ENCODE data around the gene F5. TPM values are rescaled to one million over a fixed set of nuclear protein-coding genes. Genes with fewer than 3 reads are reported as not detected.

The F5 gene
- total RNA-seq, 1 experiment from 2014 or later, result 0.37 TPM

DNA sequence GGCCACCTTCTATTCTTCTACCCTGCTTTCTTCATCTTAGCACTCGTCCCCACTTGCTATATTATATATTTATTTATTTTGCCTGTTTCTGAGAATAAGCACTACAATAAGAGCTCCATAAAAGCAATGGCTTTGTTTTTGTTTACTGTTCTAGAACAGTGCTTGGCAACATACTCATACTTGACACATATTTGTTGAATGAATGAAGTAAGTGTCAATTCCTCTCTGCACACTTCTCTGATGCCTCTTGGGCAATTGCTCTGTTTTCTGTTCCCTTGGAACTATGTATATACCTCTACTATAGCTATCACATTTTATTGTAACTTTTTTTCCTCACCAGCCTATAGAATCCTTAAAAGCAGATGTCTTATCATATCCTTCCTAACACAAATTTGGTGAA, 93.0 kb downstream of the F5 start:
- H3K9me3 ChIP-seq (ENCODE audit: control insufficient read depth in 1 of 2, insufficient read depth in 1 of 2, low read depth in 1 of 2, low read length in 2 of 2), result no peaks in the 10 kb centered on the region
- H3K79me2 ChIP-seq (ENCODE audit: insufficient read depth, low read length), result no peaks in the 10 kb centered on the region
- no peak overlapping the region for H3K4me2 ChIP-seq (ENCODE audit: low read length)
- no peaks in the 10 kb centered on the region for H4K20me1 ChIP-seq (ENCODE audit: insufficient read depth)
- H3K9ac ChIP-seq (ENCODE audit: low read length), result no peak overlapping the region
- ChIA-PET CTCF (no interaction called here), POLR2A (no interaction called here), RAD21 (ENCODE audit: low non-redundant PET in 1 of 2, low total read pairs in 2 of 2, uncharacterized antibody in 2 of 2, unreplicated experiment in 2 of 2) (no interaction called here)
- H3K27me3 ChIP-seq (ENCODE audit: insufficient read depth, low read length), result no peaks in the 10 kb centered on the region
- intact Hi-C loops (cut with micrococcal nuclease), result no loop called here
- no peaks in the 10 kb centered on the region for H3K36me3 ChIP-seq (ENCODE audit: control insufficient read depth in 1 of 2, insufficient read depth in 2 of 2, low read length in 2 of 2)
- H3K9me2 ChIP-seq (ENCODE audit: insufficient read depth), result no peaks in the 10 kb centered on the region
- no peak overlapping the region for H2AFZ ChIP-seq (ENCODE audit: low read depth, low read length, poor library complexity, severe bottlenecking)
- TF ChIP-seq SIN3A (IDR thresholded peaks at IDR 0.05; ENCODE audit: low read depth), result no peak
- no peak for TF ChIP-seq JUND (IDR thresholded peaks at IDR 0.05)
- no peak for TF ChIP-seq EZH2 (IDR thresholded peaks at IDR 0.05)
- no peak overlapping the region for H3K4me3 ChIP-seq (replicated peaks in 1 of 2; ENCODE audit: low read depth in 1 of 2, low read length in 2 of 2)
- no peak overlapping the region for H3K27ac ChIP-seq (ENCODE audit: low read depth, low read length)
- H3K4me1 ChIP-seq (ENCODE audit: control insufficient read depth in 1 of 2, insufficient read depth in 2 of 2, low read length in 2 of 2), result no peaks in the 10 kb centered on the region
- DNase-seq (ENCODE audit: low read depth, low spot score) (no peak), ATAC-seq (no peak)
- BruUV-seq (replicated peaks), result no TSS peak

DNA sequence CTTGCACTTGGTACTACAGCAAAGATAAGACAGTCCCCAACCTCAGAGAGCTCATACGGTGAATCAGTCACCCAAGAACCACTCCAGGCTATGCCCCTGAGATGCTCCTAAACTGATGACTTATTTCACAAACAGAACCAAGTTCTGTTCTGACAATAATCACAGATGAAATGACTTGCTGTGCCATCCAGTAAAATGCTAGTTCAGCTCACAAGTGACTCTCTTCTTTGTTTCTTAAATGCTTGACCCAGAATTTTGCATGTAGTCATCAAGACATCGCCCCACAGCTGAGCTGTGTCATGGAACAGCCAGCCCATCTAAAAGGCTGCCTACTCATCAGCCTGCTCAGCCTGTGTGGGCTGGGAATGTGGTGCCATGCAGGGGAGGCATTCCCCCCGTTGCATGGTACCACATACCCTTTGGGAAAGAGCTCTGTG, 94.4 kb downstream of the F5 start:
- BruUV-seq (replicated peaks), result no TSS peak
- POLR2A ChIA-PET, result no interaction called here
- RAD21 ChIA-PET (ENCODE audit: low non-redundant PET in 1 of 2, low total read pairs in 2 of 2, uncharacterized antibody in 2 of 2, unreplicated experiment in 2 of 2), result no interaction called here
- no peak overlapping the region for H3K4me3 ChIP-seq (replicated peaks in 1 of 2; ENCODE audit: low read depth in 1 of 2, low read length in 2 of 2)
- CTCF ChIA-PET, result no interaction called here
- ATAC-seq, result no peak
- TF ChIP-seq POLR2A (IDR thresholded peaks at IDR 0.05; ENCODE audit: borderline replicate concordance, extremely low read depth, insufficient read depth, insufficient read length) (no peak), ELF1 (IDR thresholded peaks at IDR 0.05; ENCODE audit: borderline replicate concordance, low read depth) (no peak), EZH2 (IDR thresholded peaks at IDR 0.05) (no peak), ZFX (IDR thresholded peaks at IDR 0.05) (no peak), YY1 (IDR thresholded peaks at IDR 0.05; ENCODE audit: extremely low read depth, insufficient replicate concordance, low read depth, low read length) (no peak), SP1 (IDR thresholded peaks at IDR 0.05; ENCODE audit: low read depth) (no peak), EGR1 (IDR thresholded peaks at IDR 0.05; ENCODE audit: low read depth) (no peak), FOSL1 (IDR thresholded peaks at IDR 0.05; ENCODE audit: low read depth) (no peak), SRF (IDR thresholded peaks at IDR 0.05; ENCODE audit: low read depth) (no peak), SIN3A (IDR thresholded peaks at IDR 0.05; ENCODE audit: low read depth) (no peak)
- TF ChIP-seq, protein P1, sequence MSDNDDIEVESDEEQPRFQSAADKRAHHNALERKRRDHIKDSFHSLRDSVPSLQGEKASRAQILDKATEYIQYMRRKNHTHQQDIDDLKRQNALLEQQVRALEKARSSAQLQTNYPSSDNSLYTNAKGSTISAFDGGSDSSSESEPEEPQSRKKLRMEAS (IDR thresholded peaks at IDR 0.05), result no peak
- H2AFZ ChIP-seq (ENCODE audit: low read depth, low read length, poor library complexity, severe bottlenecking), result no peak overlapping the region
- DNase-seq (ENCODE audit: low read depth, low spot score), result no peak
- no peaks in the 10 kb centered on the region for H4K20me1 ChIP-seq (ENCODE audit: insufficient read depth)
- H3K36me3 ChIP-seq (ENCODE audit: control insufficient read depth in 1 of 2, insufficient read depth in 2 of 2, low read length in 2 of 2), result no peaks in the 10 kb centered on the region
- no peak overlapping the region for H3K27ac ChIP-seq (ENCODE audit: low read depth, low read length)
- no peaks in the 10 kb centered on the region for H3K9me3 ChIP-seq (ENCODE audit: control insufficient read depth in 1 of 2, insufficient read depth in 1 of 2, low read depth in 1 of 2, low read length in 2 of 2)
- no peak overlapping the region for H3K9ac ChIP-seq (ENCODE audit: low read length)
- no peaks in the 10 kb centered on the region for H3K79me2 ChIP-seq (ENCODE audit: insufficient read depth, low read length)
- H3K9me2 ChIP-seq (ENCODE audit: insufficient read depth), result no peaks in the 10 kb centered on the region
- no peaks in the 10 kb centered on the region for H3K27me3 ChIP-seq (ENCODE audit: insufficient read depth, low read length)
- intact Hi-C loops (cut with micrococcal nuclease), result no loop called here
- H3K4me1 ChIP-seq (ENCODE audit: control insufficient read depth in 1 of 2, insufficient read depth in 2 of 2, low read length in 2 of 2), result peaks cover 0 to 1% of the 10 kb centered on the region in 2 experiments; a peak in 2 of 4 replicates
- no peak overlapping the region for H3K4me2 ChIP-seq (ENCODE audit: low read length)
